Transverse colon (tissue), 4 donors: ENCODE measurements around the gene DNER. TPM values are rescaled to one million over a fixed set of nuclear protein-coding genes. Genes with fewer than 3 reads are reported as not detected.
"Not testable (repeated sequence)": the region's sequence is repeated elsewhere in the genome, so short reads cannot be mapped to it uniquely, and the experiment has no call there.

ENCODE experiments used
- DNase-seq: peaks from one replicate; pipeline ENCODE4 v3.0.0-alpha.2; 2019
- H3K27ac ChIP-seq, 4 donors: fragments of 200-600 bp; sonication (generic); 2 replicates each; pipeline ENCODE4 v1.5.1; 2016 to 2018; ENCODE audit warnings: inconsistent platforms in 4 of 4
- H3K27me3 ChIP-seq: fragments of 200-600 bp; sonication (generic); 2 replicates; pipeline ENCODE4 v1.5.1; 2017; ENCODE audit warnings: inconsistent platforms
- H3K36me3 ChIP-seq, 4 donors: fragments of 200-600 bp; sonication (generic); 2 replicates each; pipeline ENCODE4 v1.5.1; 2017 to 2019; ENCODE audit warnings: inconsistent platforms in 4 of 4
- H3K4me1 ChIP-seq, 4 donors: fragments of 200-600 bp; sonication (generic); 2 replicates each; pipeline ENCODE4 v1.5.1; 2017 to 2020; ENCODE audit warnings: inconsistent platforms in 4 of 4
- H3K4me3 ChIP-seq, 4 donors: fragments of 200-600 bp; sonication (generic); 1 replicate in 1 of 4; 2 replicates in 3 of 4; pipeline versions ENCODE4 v1.5.1 to v1.6.1; 2017 to 2019; ENCODE audit warnings: inconsistent platforms in 4 of 4
- H3K9me3 ChIP-seq, 2 donors: fragments of 200-600 bp; sonication (generic); 2 replicates each; pipeline ENCODE4 v1.5.1; 2017 to 2019; ENCODE audit warnings: inconsistent platforms in 2 of 2
- CTCF ChIP-seq, 5 experiments: fragments of 200-600 bp in 3 of 5; fragments of 450-650 bp in 2 of 5; sonication (generic) in 3 of 5; IDR thresholded peaks; 1 replicate in 2 of 5; 2 replicates in 3 of 5; pipeline ENCODE4 v1.5.1; 2016 to 2017; ENCODE audit warnings: antibody characterized with exemption in 5 of 5, inconsistent platforms in 3 of 5, mild to moderate bottlenecking in 2 of 5, moderate library complexity in 1 of 5
- EP300 ChIP-seq: sonication (generic); formaldehyde crosslinking; IDR thresholded peaks from one replicate; pipeline ENCODE4 v1.6.1; 2017; ENCODE audit warnings: antibody characterized with exemption, low read depth
- POLR2A ChIP-seq: fragments of 450-650 bp; IDR thresholded peaks from one replicate; pipeline ENCODE4 v1.6.1; 2016; ENCODE audit warnings: antibody characterized with exemption, mild to moderate bottlenecking, moderate library complexity
- POLR2AphosphoS5 ChIP-seq, 3 donors: sonication (generic); formaldehyde crosslinking; IDR thresholded peaks; one replicate each; pipeline ENCODE4 v1.6.1; 2016; ENCODE audit warnings: antibody characterized with exemption in 3 of 3
- WGBS, 2 donors: methylation state at CpG; one replicate each; pipeline ENCODE4 v1.1.5; 2018; ENCODE audit warnings: low coverage in 1 of 2; 5-methylcytosine and 5-hydroxymethylcytosine counted together
- in situ Hi-C, 4 donors: fragments of 200-750 bp; cut with MboI; loops; one replicate each; pipeline versions ENCODE4 v1.15.0 to v1.15.1; 2017; ENCODE audit warnings: low sequenced_read_pairs in 3 of 4, low pct_ligation_motif_present in 1 of 4, low pct_unique_long_range_greater_than_20kb in 1 of 4
- intact Hi-C: fragments of 100-400 bp; cut with DNase I; formaldehyde crosslinking; loops from one replicate; pipeline ENCODE4 v1.15.1; 2023; ENCODE audit warnings: low total_unique reads
- total RNA-seq, 4 donors: library from RNA; depleted of rRNA; stranded (reverse); fragments of >200 nt; gene quantifications; one replicate each; pipeline ENCODE4 v1.1.0, GENCODE V29; 2016

The DNER gene
- total RNA-seq, 4 donors from 2014 or later: 1.9 to 4.9 (median 2.5) TPM

- no peaks in the 10 kb centered on the region for H3K36me3 ChIP-seq
- no peak overlapping the region for H3K27ac ChIP-seq
- H3K9me3 ChIP-seq: no peaks in the 10 kb centered on the region
- in situ Hi-C loops: no loop called here
- 72% methylated on average over 3 of the region's 3 CpGs; no CpG with 5 or more reads in 1 of the 2 donors for WGBS, 2 donors
- TF ChIP-seq CTCF (IDR thresholded peaks at IDR 0.05) (no peak), POLR2A (no peak), POLR2AphosphoS5 (IDR thresholded peaks at IDR 0.05) (no peak), EP300 (no peak)
- no peaks in the 10 kb centered on the region for H3K4me1 ChIP-seq
- no peak for DNase-seq
- intact Hi-C loops: no loop called here
- H3K27me3 ChIP-seq: peaks cover 5% of the 10 kb centered on the region
- no peak overlapping the region for H3K4me3 ChIP-seq
Measured at GRCh38 chr2:229627728-229628127, 86.6 kb downstream of the DNER start.

GRCh38 chr2:229622495-229623355 lies 91.6 kb downstream of the DNER start:
- Histone ChIP-seq H3K27ac (no peak overlapping the region), H3K4me1 (no peaks in the 10 kb centered on the region), H3K9me3 (no peaks in the 10 kb centered on the region), H3K36me3 (no peaks in the 10 kb centered on the region), H3K4me3 (no peak overlapping the region), H3K27me3 (no peaks in the 10 kb centered on the region)
- no peak for DNase-seq
- intact Hi-C loops: no loop called here
- TF ChIP-seq POLR2A (no peak), POLR2AphosphoS5 (IDR thresholded peaks at IDR 0.05) (no peak), EP300 (no peak), CTCF (IDR thresholded peaks at IDR 0.05) (no peak)
- 87 to 89% methylated on average over 9 to 12 of the region's 12 CpGs for WGBS, 2 donors
- in situ Hi-C loops: no loop called here

GRCh38 chr2:229620759-229621158 lies 93.6 kb downstream of the DNER start:
- Histone ChIP-seq H3K9me3 (no peaks in the 10 kb centered on the region), H3K4me3 (no peak overlapping the region), H3K27me3 (no peaks in the 10 kb centered on the region), H3K4me1 (no peaks in the 10 kb centered on the region), H3K27ac (no peak overlapping the region), H3K36me3 (no peaks in the 10 kb centered on the region)
- no peak for TF ChIP-seq EP300
- DNase-seq: no peak
- intact Hi-C loops (no loop called here), in situ Hi-C loops (no loop called here)
- WGBS, 2 donors: 59 to 65% methylated on average over 4 to 5 of the region's 5 CpGs

- intact Hi-C loops: no loop called here
- Histone ChIP-seq H3K27ac (no peak overlapping the region), H3K4me3 (no peak overlapping the region), H3K4me1 (no peaks in the 10 kb centered on the region), H3K27me3 (no peaks in the 10 kb centered on the region), H3K36me3 (no peaks in the 10 kb centered on the region), H3K9me3 (no peaks in the 10 kb centered on the region)
- DNase-seq: no peak
- in situ Hi-C loops: no loop called here
- TF ChIP-seq CTCF (IDR thresholded peaks at IDR 0.05) (no peak), EP300 (no peak), POLR2A (no peak), POLR2AphosphoS5 (IDR thresholded peaks at IDR 0.05) (no peak)
- WGBS, 2 donors: 84 to 85% methylated on average over 7 to 8 of the region's 8 CpGs
Measured at GRCh38 chr2:229620289-229620688, 94.1 kb downstream of the DNER start.

- no peaks in the 10 kb centered on the region for H3K9me3 ChIP-seq
Measured at GRCh38 chr2:229616433-229616832, 97.9 kb downstream of the DNER start.

GRCh38 chr2:229614021-229614420 lies 100.3 kb downstream of the DNER start:
- H3K27me3 ChIP-seq, intact Hi-C loops, H3K36me3 ChIP-seq, H3K4me1 ChIP-seq, in situ Hi-C loops, H3K27ac ChIP-seq, H3K4me3 ChIP-seq, DNase-seq, H3K9me3 ChIP-seq: not testable (repeated sequence)
- 68 to 72% methylated on average over 3 to 4 of the region's 4 CpGs for WGBS, 2 donors

More at GRCh38 chr2:229616433-229616832, 97.9 kb downstream of the DNER start:
- no peak overlapping the region for H3K27ac ChIP-seq
- in situ Hi-C loops (no loop called here), intact Hi-C loops (no loop called here)
- TF ChIP-seq POLR2A (no peak), EP300 (no peak)
- 73 to 80% methylated on average over 1 to 3 of the region's 3 CpGs for WGBS, 2 donors
- H3K4me3 ChIP-seq: no peak overlapping the region
- DNase-seq: no peak
- H3K27me3 ChIP-seq: no peaks in the 10 kb centered on the region
- no peaks in the 10 kb centered on the region for H3K36me3 ChIP-seq
- H3K4me1 ChIP-seq: no peaks in the 10 kb centered on the region
